Esophagus squamous epithelium (tissue), 5 donors: Measurements from ENCODE around the gene TMEM164. TPM values are rescaled to one million over a fixed set of nuclear protein-coding genes. Genes with fewer than 3 reads are reported as not detected.
A peak's percentile ranks its signal among the peaks of the same experiment; 100 is the strongest.

Experiments
- DNase-seq: peaks from one replicate; lab custom pipeline; 2025; lab: John Stamatoyannopoulos, UW
- H3K27ac ChIP-seq, 4 donors: fragments of 200-600 bp; sonication (generic); one replicate each; pipeline ENCODE4 v1.5.1; 2016 to 2019; ENCODE audit warnings: mild to moderate bottlenecking in 1 of 4
- H3K27me3 ChIP-seq, 4 donors: fragments of 200-600 bp; sonication (generic); 1 replicate in 3 of 4; 2 replicates in 1 of 4; pipeline versions ENCODE4 v1.5.1 to v1.6.0; 2017 to 2021; ENCODE audit warnings: antibody characterized with exemption in 1 of 4
- H3K36me3 ChIP-seq, 3 donors: fragments of 200-600 bp; sonication (generic); one replicate each; pipeline ENCODE4 v1.5.1; 2016 to 2019
- H3K4me1 ChIP-seq, 3 donors: fragments of 200-600 bp; sonication (generic); one replicate each; pipeline ENCODE4 v1.5.1; 2017 to 2019
- H3K4me3 ChIP-seq, 4 donors: fragments of 200-600 bp; sonication (generic); 1 replicate in 3 of 4; 2 replicates in 1 of 4; pipeline ENCODE4 v1.5.1; 2016 to 2019; ENCODE audit warnings: mild to moderate bottlenecking in 2 of 4, moderate library complexity in 1 of 4
- H3K9me3 ChIP-seq, 3 donors: fragments of 200-600 bp; sonication (generic); one replicate each; pipeline ENCODE4 v1.5.1; 2016 to 2019
- POLR2A ChIP-seq, 4 donors: fragments of 450-650 bp; IDR thresholded peaks; one replicate each; pipeline ENCODE4 v1.6.1; 2017; ENCODE audit warnings: antibody characterized with exemption in 4 of 4, mild to moderate bottlenecking in 4 of 4, moderate library complexity in 3 of 4
- WGBS, 2 donors: methylation state at CpG; one replicate each; pipeline ENCODE4 v1.1.5; 2018; 5-methylcytosine and 5-hydroxymethylcytosine counted together
- intact Hi-C: fragments of 100-400 bp; cut with DNase I; formaldehyde crosslinking; loops from one replicate; pipeline ENCODE4 v1.15.0; 2022
- total RNA-seq, 4 donors: library from RNA; depleted of rRNA; stranded (reverse); fragments of >200 nt; gene quantifications; one replicate each; pipeline ENCODE4 v1.1.0, GENCODE V29; 2016
- TF ChIP-seq, protein P1 (sequence below), 6 experiments: fragments of 450-650 bp in 4 of 6; fragments of 200-600 bp in 2 of 6; sonication (generic) in 2 of 6; IDR thresholded peaks; one replicate each; pipeline ENCODE4 v1.5.1; 2016 to 2019; ENCODE audit warnings: antibody characterized with exemption in 6 of 6, mild to moderate bottlenecking in 4 of 6, moderate library complexity in 4 of 6
- donor health status: DM: yes; HTN: yes; CAD: no.

The TMEM164 gene
- 10 to 100 TPM; 18.5 to 27.3 (median 23.6) TPM for total RNA-seq

DNA sequence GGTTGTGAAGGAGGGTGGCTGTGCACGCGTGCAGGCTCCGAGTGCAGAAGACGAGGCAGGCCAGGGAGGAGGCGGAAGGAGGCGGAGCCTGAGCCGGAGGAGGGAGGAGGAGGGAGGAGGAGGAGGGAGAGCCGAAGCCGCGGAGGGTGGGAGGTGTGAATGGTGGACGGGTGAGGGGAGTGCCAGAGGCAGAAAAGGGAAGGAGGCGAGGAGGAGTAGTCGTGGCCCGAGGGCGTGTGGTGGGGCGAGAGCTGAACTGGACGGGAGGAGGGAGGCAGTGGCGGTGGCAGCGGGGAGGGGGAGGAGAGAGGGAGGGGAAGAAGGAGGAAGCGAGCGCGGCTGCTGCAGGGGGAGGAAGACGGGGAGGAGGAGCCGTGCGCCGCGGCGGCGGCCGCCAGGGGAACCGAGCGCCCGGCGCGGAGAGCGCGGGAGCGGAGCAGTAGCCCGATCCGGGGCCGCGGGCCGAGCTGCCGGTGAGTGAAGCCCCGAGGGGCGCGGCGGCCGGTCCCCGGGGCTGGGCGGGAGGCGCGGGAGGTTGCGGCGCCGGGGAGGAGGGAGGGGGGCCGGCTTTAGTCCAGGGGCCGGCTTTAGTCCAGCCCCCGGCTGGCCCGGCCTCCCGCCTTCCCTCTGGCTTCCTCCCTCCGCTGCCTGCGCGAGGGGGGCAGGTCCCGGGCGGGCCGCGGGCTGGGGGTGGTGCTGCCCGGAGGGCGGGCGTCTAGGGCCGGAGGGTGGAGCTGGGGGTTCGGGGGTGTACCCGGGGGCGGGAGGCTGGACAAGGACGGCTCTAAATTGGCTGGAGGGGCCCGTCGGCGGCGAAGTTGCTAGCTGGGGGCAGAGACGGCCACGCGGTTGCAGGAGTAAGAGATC is at the start of gene TMEM164:
Gene TMEM164 (plus strand): TSS at position 815 of the 867 bp plus-strand sequence. CDS start 661 bp downstream, outside the sequence.
- peaks cover 10 to 47% (median 13%) of the 10 kb centered on the region in 3 donors for H3K4me1 ChIP-seq
- 0 to 30% methylated on average over 28 to 48 of the region's 83 CpGs for WGBS, 2 donors
- H3K9me3 ChIP-seq, result no peaks in the 10 kb centered on the region
- intact Hi-C loops, result no loop called here
- peak within 1 kb of the TSS; percentile 59 to 84 (median 66) for H3K4me3 ChIP-seq
- DNase-seq, result peak; percentile 37
- H3K27me3 ChIP-seq, result no peaks in the 10 kb centered on the region
- TF ChIP-seq POLR2A (IDR thresholded peaks at IDR 0.05), result peak in 1 of 4 donors; percentile 33
- TF ChIP-seq, protein P1, sequence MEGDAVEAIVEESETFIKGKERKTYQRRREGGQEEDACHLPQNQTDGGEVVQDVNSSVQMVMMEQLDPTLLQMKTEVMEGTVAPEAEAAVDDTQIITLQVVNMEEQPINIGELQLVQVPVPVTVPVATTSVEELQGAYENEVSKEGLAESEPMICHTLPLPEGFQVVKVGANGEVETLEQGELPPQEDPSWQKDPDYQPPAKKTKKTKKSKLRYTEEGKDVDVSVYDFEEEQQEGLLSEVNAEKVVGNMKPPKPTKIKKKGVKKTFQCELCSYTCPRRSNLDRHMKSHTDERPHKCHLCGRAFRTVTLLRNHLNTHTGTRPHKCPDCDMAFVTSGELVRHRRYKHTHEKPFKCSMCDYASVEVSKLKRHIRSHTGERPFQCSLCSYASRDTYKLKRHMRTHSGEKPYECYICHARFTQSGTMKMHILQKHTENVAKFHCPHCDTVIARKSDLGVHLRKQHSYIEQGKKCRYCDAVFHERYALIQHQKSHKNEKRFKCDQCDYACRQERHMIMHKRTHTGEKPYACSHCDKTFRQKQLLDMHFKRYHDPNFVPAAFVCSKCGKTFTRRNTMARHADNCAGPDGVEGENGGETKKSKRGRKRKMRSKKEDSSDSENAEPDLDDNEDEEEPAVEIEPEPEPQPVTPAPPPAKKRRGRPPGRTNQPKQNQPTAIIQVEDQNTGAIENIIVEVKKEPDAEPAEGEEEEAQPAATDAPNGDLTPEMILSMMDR (IDR thresholded peaks at IDR 0.05), result peak in 2 of 6 experiments; percentile 19 to 47
- peak within 1 kb of the TSS; percentile 86 to 95 (median 92) for H3K27ac ChIP-seq
- H3K36me3 ChIP-seq, result no peaks in the 10 kb centered on the region

DNA sequence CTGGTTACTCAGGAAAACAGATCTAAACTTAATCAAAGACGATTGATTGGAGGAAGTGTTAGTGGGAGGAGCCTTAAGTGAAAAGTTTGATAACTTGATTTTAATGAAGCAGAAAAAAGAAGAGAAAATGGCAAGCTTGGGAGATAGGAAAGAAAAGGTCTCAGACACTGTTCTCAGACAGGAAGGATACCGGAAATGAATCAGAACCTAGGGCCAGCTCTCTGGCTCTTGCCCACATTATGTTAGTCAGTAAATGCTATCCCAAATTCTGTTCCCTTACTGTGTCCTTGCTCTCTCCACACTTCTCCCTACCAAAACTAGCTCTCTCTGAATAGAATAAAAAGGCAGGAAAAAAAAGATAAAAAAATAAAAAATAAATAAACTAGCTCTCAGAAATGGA is 48.6 kb upstream of the TMEM164 start:
- TF ChIP-seq POLR2A (IDR thresholded peaks at IDR 0.05), result no peak
- TF ChIP-seq, protein P1 (IDR thresholded peaks at IDR 0.05), result no peak
- H3K27me3 ChIP-seq, result no peaks in the 10 kb centered on the region
- no peaks in the 10 kb centered on the region for H3K36me3 ChIP-seq
- no peak overlapping the region for H3K27ac ChIP-seq
- DNase-seq, result no peak
- H3K9me3 ChIP-seq, result no peaks in the 10 kb centered on the region
- no peaks in the 10 kb centered on the region for H3K4me1 ChIP-seq
- WGBS, 2 donors, result 64 to 82% methylated on average over 2 of the region's 2 CpGs
- H3K4me3 ChIP-seq, result no peak overlapping the region
- intact Hi-C loops, result no loop called here

DNA sequence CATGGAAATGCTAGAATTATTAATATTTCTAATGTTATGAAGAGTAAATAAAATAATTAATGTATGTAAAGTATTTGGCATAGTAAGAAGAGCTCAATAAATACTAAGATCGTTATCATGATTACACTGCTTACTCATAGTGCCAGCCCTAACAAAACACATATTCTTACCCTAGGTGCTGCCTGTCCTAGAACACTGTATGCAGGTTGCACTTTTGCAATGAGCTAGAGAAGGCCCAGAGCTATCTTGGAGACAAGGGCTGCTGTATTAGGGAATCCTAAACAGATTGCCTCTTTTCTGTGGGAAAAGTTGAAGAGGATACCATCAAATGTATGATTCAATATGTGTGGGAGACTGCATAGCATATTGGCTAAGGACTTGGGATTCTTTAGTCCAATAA is 48.0 kb upstream of the TMEM164 start:
- TF ChIP-seq, protein P1 (IDR thresholded peaks at IDR 0.05), result no peak
- no peak for TF ChIP-seq POLR2A (IDR thresholded peaks at IDR 0.05)
- WGBS, 2 donors, result 35 to 40% methylated on average over 1 of the region's 1 CpG
- H3K9me3 ChIP-seq, result no peaks in the 10 kb centered on the region
- H3K27ac ChIP-seq, result no peak overlapping the region
- no peaks in the 10 kb centered on the region for H3K36me3 ChIP-seq
- H3K27me3 ChIP-seq, result no peaks in the 10 kb centered on the region
- H3K4me3 ChIP-seq, result no peak overlapping the region
- no peak for DNase-seq
- H3K4me1 ChIP-seq, result no peaks in the 10 kb centered on the region
- intact Hi-C loops, result no loop called here

DNA sequence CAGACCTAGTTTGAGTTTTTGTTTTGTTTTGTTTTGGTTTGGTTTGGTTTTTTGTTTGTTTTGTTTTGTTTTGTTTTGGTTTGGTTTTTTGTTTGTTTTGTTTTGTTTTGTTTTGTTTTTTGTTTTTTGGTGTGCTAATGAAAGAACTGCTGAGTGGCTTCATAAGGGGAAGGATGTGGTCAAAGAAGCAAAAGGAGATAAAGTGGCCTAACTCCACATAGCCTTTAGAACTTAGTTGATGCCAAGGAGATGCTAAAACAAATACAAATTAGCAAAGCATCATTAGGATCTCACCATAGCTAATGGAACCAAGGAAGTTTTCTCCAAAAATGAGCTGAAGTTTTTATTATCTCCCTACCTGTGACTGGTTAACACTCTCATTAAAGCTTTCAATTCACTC is 44.6 kb upstream of the TMEM164 start:
- intact Hi-C loops, result no loop called here
- Histone ChIP-seq H3K27ac (no peak overlapping the region), H3K27me3 (no peaks in the 10 kb centered on the region), H3K9me3 (no peaks in the 10 kb centered on the region), H3K4me3 (no peak overlapping the region), H3K4me1 (no peaks in the 10 kb centered on the region), H3K36me3 (no peaks in the 10 kb centered on the region)
- no peak for TF ChIP-seq POLR2A (IDR thresholded peaks at IDR 0.05)
- TF ChIP-seq, protein P1 (IDR thresholded peaks at IDR 0.05), result no peak
- no peak for DNase-seq

DNA sequence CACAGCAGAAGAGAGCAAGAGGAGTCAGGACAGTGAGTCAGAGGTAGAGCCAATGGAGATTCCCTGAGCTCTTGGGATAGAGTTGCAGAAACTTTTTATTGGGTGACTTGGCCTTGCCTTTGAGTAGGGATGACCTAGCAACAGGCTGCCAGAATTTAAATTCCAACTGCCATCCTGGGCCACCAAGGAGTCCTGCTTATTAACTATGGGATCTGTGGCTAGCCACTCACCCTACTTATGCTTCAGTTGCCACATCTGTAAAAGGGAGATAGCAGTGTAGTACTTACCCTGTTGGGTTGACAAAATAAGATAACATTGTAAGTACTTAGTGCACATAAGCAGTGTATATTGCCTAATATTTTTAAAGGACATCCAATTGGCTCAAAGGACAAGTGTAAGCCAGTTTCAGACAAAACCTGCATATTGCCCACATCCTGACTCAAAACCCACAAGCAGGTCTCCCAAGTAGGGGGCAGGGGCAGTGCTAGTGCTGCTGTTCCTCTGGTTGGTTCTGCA is 43.5 kb upstream of the TMEM164 start:
- Histone ChIP-seq H3K9me3 (no peaks in the 10 kb centered on the region), H3K27ac (no peak overlapping the region), H3K27me3 (no peaks in the 10 kb centered on the region), H3K36me3 (no peaks in the 10 kb centered on the region), H3K4me3 (no peak overlapping the region), H3K4me1 (no peaks in the 10 kb centered on the region)
- intact Hi-C loops, result no loop called here
- DNase-seq, result no peak
- TF ChIP-seq, protein P1 (IDR thresholded peaks at IDR 0.05), result no peak
- TF ChIP-seq POLR2A (IDR thresholded peaks at IDR 0.05), result no peak
